ENCODE measurements around the gene FDX2. TPM values are rescaled to one million over a fixed set of nuclear protein-coding genes. Genes with fewer than 3 reads are reported as not detected.

The FDX2 gene
- total RNA-seq, 2 donors from 2014 or later = 20.9 to 29.9 TPM

GRCh38 chr19:10305139-10305806 lies 10.5 kb downstream of the FDX2 start:
- DNase-seq (ENCODE audit: low spot score) = no peak
- no peaks in the 10 kb centered on the region for H3K4me1 ChIP-seq (replicated peaks)
- no peaks in the 10 kb centered on the region for H3K27me3 ChIP-seq (replicated peaks; ENCODE audit: insufficient read depth)
- TF ChIP-seq CTCF (IDR thresholded peaks at IDR 0.05) = no peak
- 84% methylated on average over 16 of the region's 17 CpGs for WGBS
- intact Hi-C loops (cut with DNase I) = no loop called here
- H3K9me3 ChIP-seq = no peaks in the 10 kb centered on the region
- no peak overlapping the region for H3K27ac ChIP-seq
- H3K36me3 ChIP-seq = no peaks in the 10 kb centered on the region
- H3K4me3 ChIP-seq = no peak overlapping the region

- intact Hi-C loops (cut with DNase I) = no loop called here
- H3K36me3 ChIP-seq = no peaks in the 10 kb centered on the region
- peaks cover 11% of the 10 kb centered on the region for H3K27me3 ChIP-seq (replicated peaks; ENCODE audit: insufficient read depth)
- no peak overlapping the region for H3K27ac ChIP-seq
- H3K4me1 ChIP-seq (replicated peaks) = peaks cover 3% of the 10 kb centered on the region
- 52% methylated on average over 14 of the region's 14 CpGs for WGBS
- no peak for DNase-seq (ENCODE audit: low spot score)
- no peak for TF ChIP-seq POLR2A (IDR thresholded peaks at IDR 0.05)
- TF ChIP-seq POLR2AphosphoS5 (IDR thresholded peaks at IDR 0.05) = no peak
- TF ChIP-seq CTCF (IDR thresholded peaks at IDR 0.05) = no peak
- no peaks in the 10 kb centered on the region for H3K9me3 ChIP-seq
- no peak overlapping the region for H3K4me3 ChIP-seq
Observed at GRCh38 chr19:10299545-10300458, 16.0 kb downstream of the FDX2 start.

- Histone ChIP-seq H3K4me1 (replicated peaks) (peaks cover 3% of the 10 kb centered on the region), H3K9me3 (no peaks in the 10 kb centered on the region), H3K27me3 (replicated peaks; ENCODE audit: insufficient read depth) (peaks cover 40% of the 10 kb centered on the region), H3K36me3 (no peaks in the 10 kb centered on the region), H3K4me3 (peak overlapping the region in 1 of 2 donors; percentile 1), H3K27ac (no peak overlapping the region)
- WGBS = 5% methylated on average over 34 of the region's 58 CpGs
- TF ChIP-seq POLR2AphosphoS5 (IDR thresholded peaks at IDR 0.05) = no peak
- no peak for TF ChIP-seq CTCF (IDR thresholded peaks at IDR 0.05)
- TF ChIP-seq POLR2A (IDR thresholded peaks at IDR 0.05) = no peak
- intact Hi-C loops (cut with DNase I) = no loop called here
- DNase-seq (ENCODE audit: low spot score) = no peak
Observed at GRCh38 chr19:10295847-10296591, 19.8 kb downstream of the FDX2 start.

GRCh38 chr19:10295305-10295846 lies 20.4 kb downstream of the FDX2 start:
- 6% methylated on average over 44 of the region's 48 CpGs for WGBS
- Histone ChIP-seq H3K4me3 (peak overlapping the region in 1 of 2 donors; percentile 1), H3K4me1 (replicated peaks) (peaks cover 3% of the 10 kb centered on the region), H3K27ac (no peak overlapping the region), H3K36me3 (no peaks in the 10 kb centered on the region), H3K9me3 (no peaks in the 10 kb centered on the region), H3K27me3 (replicated peaks; ENCODE audit: insufficient read depth) (peaks cover 46% of the 10 kb centered on the region)
- DNase-seq (ENCODE audit: low spot score) = no peak
- no peak for TF ChIP-seq POLR2AphosphoS5 (IDR thresholded peaks at IDR 0.05)
- no peak for TF ChIP-seq CTCF (IDR thresholded peaks at IDR 0.05)
- TF ChIP-seq POLR2A (IDR thresholded peaks at IDR 0.05) = no peak
- intact Hi-C loops (cut with DNase I) = no loop called here

Measured in prostate gland (tissue), 2 donors.